Kidney epithelial cell (primary cell): ENCODE measurements around the gene ALOX5AP. TPM values are rescaled to one million over a fixed set of nuclear protein-coding genes. Genes with fewer than 3 reads are reported as not detected.

Source experiments
- DNase-seq: peaks from one replicate; pipeline ENCODE4 v3.0.0-alpha.2; 2010; ENCODE audit warnings: low read depth
- H3K27me3 ChIP-seq: 2 replicates; pipeline ENCODE4 v1.6.0; 2011; ENCODE audit warnings: low read length; ENCODE audit not compliant: control insufficient read depth, insufficient read depth
- H3K36me3 ChIP-seq: 2 replicates; pipeline ENCODE4 v1.5.1; 2011; ENCODE audit warnings: low read length; ENCODE audit not compliant: control insufficient read depth, insufficient read depth
- H3K4me3 ChIP-seq: 2 replicates; pipeline ENCODE4 v1.5.1; 2011; ENCODE audit warnings: low read depth, mild to moderate bottlenecking, control low read depth, low read length
- total RNA-seq: library from RNA; depleted of rRNA; stranded (reverse); fragments of >200 nt; gene quantifications from 2 replicates; pipeline ENCODE4 v1.2.3, GENCODE V29; 2015
- TF ChIP-seq, protein P1 (sequence below): IDR thresholded peaks from 2 replicates; pipeline ENCODE4 v1.5.1; 2011; ENCODE audit warnings: mild to moderate bottlenecking, moderate library complexity, low read length, control low read depth, inconsistent platforms; ENCODE audit not compliant: insufficient read depth, poor library complexity, severe bottlenecking

ALOX5AP gene
- total RNA-seq, 1 donor from 2014 or later: 96.0 TPM

DNA sequence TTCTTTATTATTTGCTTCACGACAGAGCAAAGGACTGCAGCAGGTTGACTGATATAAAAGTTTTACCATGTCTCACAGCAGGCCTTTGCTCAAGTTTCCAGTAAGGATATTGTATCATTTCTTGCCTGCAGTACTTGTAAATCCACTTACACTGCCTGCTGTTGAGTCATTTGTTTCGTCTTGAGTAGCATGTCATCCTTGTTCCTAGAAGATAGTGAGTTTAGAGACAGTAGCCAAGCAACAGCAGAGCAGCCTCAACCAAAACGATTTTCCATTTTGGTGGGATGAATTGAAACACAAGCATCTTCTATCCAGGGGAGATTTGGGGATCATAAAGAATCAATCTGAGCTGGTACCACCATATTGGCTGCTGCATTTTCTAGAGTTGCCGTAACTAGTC, 24.0 kb upstream of the ALOX5AP start:
- no peak for DNase-seq
- TF ChIP-seq, protein P1, sequence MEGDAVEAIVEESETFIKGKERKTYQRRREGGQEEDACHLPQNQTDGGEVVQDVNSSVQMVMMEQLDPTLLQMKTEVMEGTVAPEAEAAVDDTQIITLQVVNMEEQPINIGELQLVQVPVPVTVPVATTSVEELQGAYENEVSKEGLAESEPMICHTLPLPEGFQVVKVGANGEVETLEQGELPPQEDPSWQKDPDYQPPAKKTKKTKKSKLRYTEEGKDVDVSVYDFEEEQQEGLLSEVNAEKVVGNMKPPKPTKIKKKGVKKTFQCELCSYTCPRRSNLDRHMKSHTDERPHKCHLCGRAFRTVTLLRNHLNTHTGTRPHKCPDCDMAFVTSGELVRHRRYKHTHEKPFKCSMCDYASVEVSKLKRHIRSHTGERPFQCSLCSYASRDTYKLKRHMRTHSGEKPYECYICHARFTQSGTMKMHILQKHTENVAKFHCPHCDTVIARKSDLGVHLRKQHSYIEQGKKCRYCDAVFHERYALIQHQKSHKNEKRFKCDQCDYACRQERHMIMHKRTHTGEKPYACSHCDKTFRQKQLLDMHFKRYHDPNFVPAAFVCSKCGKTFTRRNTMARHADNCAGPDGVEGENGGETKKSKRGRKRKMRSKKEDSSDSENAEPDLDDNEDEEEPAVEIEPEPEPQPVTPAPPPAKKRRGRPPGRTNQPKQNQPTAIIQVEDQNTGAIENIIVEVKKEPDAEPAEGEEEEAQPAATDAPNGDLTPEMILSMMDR: no peak
- H3K27me3 ChIP-seq: no peaks in the 10 kb centered on the region
- H3K4me3 ChIP-seq: no peak overlapping the region
- no peaks in the 10 kb centered on the region for H3K36me3 ChIP-seq

DNA sequence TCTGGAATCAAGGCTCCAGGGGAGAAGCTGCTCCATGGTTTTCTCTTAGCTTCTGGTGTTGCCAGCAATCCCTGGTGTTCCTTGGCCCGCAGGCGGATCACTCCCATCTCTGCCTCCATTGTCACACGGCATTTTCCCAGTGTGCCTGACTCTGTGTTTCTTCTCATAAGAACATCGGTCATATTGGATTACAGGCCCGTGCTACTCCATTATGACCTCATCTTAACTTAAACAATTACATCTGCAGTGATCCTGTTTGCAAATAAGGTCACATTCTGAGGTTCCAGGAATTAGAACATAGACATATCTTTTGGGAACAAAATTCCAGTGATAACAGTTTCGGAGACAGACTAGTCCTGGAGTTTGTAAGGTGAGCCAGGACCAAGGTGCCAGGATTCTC, 23.5 kb upstream of the ALOX5AP start:
- TF ChIP-seq, protein P1: no peak
- DNase-seq: no peak
- H3K36me3 ChIP-seq: no peaks in the 10 kb centered on the region
- no peaks in the 10 kb centered on the region for H3K27me3 ChIP-seq
- H3K4me3 ChIP-seq: no peak overlapping the region

DNA sequence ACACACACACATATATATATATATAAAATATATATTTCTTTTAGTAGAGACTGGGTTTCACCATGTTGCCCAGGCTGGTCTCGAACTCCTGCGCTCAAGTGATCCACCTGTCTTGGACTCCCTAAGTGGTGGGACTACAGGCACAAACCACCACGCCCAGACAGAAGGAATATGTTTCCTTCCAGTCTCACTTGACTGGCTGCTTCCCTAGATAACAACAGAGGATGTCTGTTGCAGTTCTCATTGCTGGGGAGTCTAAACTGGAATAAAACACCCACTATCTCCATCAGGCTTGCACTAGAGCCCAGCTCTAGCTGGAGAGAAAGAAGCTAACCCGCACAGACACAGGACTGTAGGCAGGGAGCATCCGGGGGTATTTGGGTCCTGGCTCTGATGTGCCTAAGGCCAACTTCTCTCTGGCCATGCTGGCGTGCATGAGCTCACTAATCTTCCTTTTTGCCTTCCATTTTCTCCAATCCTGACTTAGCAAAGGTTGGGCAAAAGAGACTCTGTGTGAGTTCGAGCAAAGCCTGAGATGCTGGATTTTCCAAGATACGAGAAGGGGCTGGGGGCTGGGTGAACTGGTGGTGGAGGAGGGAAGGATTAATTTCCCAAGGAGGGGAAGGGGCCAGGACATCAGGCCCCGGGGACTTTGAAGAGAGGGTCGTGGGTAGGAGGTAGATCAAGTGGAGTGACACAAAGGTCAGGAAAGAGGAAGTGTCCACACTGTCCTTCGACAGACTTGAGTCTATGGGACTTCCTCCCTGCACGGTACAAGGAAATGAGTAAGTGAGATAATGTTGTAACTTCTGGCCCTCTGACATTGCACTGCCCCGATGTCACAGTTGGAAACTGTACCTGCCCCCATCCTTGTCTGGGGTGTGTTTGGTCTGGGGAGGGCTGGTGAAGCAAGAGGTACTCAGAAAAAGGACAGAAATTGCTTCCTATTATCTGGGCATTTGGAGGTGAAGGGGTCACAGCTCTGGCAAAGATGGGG, 22.5 kb upstream of the ALOX5AP start:
- Histone ChIP-seq H3K27me3 (no peaks in the 10 kb centered on the region), H3K4me3 (no peak overlapping the region), H3K36me3 (no peaks in the 10 kb centered on the region)
- no peak for DNase-seq
- TF ChIP-seq, protein P1: no peak

DNA sequence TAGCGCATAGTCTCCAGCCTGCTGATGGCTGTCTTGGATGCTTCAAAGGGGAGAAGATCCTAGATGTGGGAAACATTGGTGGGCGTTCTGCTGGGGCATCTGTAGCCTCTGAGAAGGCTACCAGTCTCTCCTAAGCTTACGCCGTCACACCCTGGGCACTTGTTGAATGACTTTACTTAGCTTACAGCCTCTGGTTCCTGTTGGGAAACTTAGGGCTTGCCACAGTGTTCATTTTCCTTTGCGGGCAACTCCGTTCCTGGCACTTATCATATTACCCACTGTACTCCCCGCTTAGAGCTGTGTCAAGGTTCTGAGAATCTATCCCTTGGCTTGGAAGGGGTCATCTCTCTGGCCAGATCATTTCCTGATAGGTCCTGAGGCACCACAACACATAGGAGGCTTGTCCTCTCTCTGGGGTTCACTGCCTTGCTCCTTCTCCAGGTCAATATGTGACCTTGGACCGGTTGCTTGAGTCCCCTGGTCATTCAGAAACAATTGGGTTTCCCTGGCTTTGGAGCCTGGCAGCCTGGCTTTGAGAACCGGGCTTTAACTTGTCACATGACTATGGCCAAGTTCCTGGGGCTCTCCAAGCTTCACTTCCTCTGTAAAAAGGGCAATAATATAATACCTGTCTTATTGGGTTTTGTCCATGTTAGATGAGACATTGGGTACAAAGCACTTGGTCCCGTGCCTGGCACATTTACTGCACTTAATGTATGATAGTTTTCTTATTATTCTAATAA, 20.5 kb upstream of the ALOX5AP start:
- TF ChIP-seq, protein P1: no peak
- Histone ChIP-seq H3K27me3 (no peaks in the 10 kb centered on the region), H3K36me3 (no peaks in the 10 kb centered on the region), H3K4me3 (no peak overlapping the region)
- no peak for DNase-seq

DNA sequence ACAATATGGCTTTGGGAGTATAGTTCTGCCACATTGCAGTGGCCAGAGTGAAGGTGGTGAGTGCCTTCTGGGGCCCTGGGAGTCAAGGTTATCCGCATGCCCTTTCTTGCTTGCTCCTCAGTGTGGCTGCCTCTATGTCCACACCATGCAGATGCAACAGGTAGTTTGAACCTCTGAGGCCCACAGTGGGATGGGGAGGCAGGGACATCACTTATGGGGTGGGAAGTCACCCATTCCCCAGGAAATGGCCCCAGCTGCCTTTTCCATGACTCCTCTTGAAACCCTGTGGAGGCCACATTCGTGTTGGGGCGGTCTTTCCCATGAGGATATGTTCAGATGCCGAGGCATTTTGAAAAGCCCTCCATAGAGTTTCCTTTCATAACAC, 20.0 kb upstream of the ALOX5AP start:
- Histone ChIP-seq H3K36me3 (no peaks in the 10 kb centered on the region), H3K27me3 (no peaks in the 10 kb centered on the region), H3K4me3 (no peak overlapping the region)
- no peak for DNase-seq
- TF ChIP-seq, protein P1: no peak
